Measurements from ENCODE around the gene MYO5B. TPM values are rescaled to one million over a fixed set of nuclear protein-coding genes. Genes with fewer than 3 reads are reported as not detected.

MYO5B gene
- total and polyA plus RNA-seq, 9 of the 15 experiments (the other 6 are each of a cell fraction or from before 2014, with no cell fraction given), result 0.07 to 0.42 (median 0.28) TPM

DNA sequence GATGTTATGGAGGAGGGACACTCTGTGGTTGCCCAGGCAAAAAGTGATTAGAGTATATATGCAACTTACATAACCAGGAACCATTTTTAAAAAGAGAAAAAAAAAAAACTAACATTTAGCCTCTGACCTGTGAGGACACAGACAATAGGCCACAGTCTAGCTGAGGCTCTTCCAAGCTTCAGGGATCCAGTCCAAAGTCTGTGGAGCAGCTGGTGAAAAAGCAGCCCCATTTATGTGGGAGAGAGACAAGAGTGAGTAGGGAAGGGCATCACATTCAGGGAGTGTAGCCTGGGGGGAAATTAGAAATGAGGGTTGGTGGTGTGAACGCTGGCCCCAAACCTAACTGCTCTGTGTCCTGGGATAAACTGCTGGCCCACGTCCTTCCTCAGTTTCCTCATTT is 122.8 kb downstream of the MYO5B start:
- no peak for TF ChIP-seq ZNF280A (IDR thresholded peaks at IDR 0.05; ENCODE audit: low read depth, partially characterized antibody)
- TF ChIP-seq DACH1 (IDR thresholded peaks at IDR 0.05; ENCODE audit: partially characterized antibody), result no peak
- TF ChIP-seq ZBTB26 (CRISPR knock-in tag; IDR thresholded peaks at IDR 0.05), result no peak
- no peak for TF ChIP-seq FOSL1 (tag; conservative IDR thresholded peaks at IDR 0.05)
- TF ChIP-seq CBX1 (IDR thresholded peaks at IDR 0.05; ENCODE audit: low read depth), result no peak
- no peak for TF ChIP-seq TBP (optimal IDR thresholded peaks at IDR 0.05; ENCODE audit: low read depth, low read length)
- no peak for TF ChIP-seq PHF20 (IDR thresholded peaks at IDR 0.05; ENCODE audit: partially characterized antibody)
- TF ChIP-seq PYGO2 (tag; IDR thresholded peaks at IDR 0.05), result no peak
- TF ChIP-seq POLR2A (conservative IDR thresholded peaks at IDR 0.05), result no peak
- TF ChIP-seq PRDM10 (IDR thresholded peaks at IDR 0.05; ENCODE audit: partially characterized antibody), result no peak
- TF ChIP-seq, protein P1, sequence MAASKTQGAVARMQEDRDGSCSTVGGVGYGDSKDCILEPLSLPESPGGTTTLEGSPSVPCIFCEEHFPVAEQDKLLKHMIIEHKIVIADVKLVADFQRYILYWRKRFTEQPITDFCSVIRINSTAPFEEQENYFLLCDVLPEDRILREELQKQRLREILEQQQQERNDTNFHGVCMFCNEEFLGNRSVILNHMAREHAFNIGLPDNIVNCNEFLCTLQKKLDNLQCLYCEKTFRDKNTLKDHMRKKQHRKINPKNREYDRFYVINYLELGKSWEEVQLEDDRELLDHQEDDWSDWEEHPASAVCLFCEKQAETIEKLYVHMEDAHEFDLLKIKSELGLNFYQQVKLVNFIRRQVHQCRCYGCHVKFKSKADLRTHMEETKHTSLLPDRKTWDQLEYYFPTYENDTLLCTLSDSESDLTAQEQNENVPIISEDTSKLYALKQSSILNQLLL (CRISPR knock-in tag; IDR thresholded peaks at IDR 0.05; ENCODE audit: borderline replicate concordance), result no peak
- no peak for TF ChIP-seq PTBP1 (IDR thresholded peaks at IDR 0.05; ENCODE audit: low read depth, low read length)
- Histone ChIP-seq H3K9me1 (ENCODE audit: control insufficient read depth, insufficient read depth, low read length) (no peaks in the 10 kb centered on the region), H3K4me3 (no peak overlapping the region), H3K4me2 (ENCODE audit: insufficient read depth, low read length) (no peak overlapping the region), H3K36me3 (ENCODE audit: control insufficient read depth, insufficient read depth, low read length) (no peaks in the 10 kb centered on the region), H2AFZ (ENCODE audit: low read depth, low read length) (no peak overlapping the region), H3K9ac (ENCODE audit: insufficient read depth in 1 of 2, low read depth in 2 of 2, low read length in 2 of 2) (no peak overlapping the region), H3K79me2 (ENCODE audit: control insufficient read depth, insufficient read depth, low read length) (no peaks in the 10 kb centered on the region), H3K27me3 (ENCODE audit: control insufficient read depth in 2 of 2, insufficient read depth in 2 of 2, low read length in 2 of 2) (peaks cover 0 to 14% of the 10 kb centered on the region in 2 experiments; a peak in 3 of 5 replicates), H3K9me3 (replicated peaks; ENCODE audit: control insufficient read depth, insufficient read depth, low read depth, low read length) (no peaks in the 10 kb centered on the region), H4K20me1 (replicated peaks; ENCODE audit: control insufficient read depth, insufficient read depth, low read length) (no peaks in the 10 kb centered on the region), H3K27ac (ENCODE audit: extremely low read depth, low read depth, low read length) (no peak overlapping the region), H3K4me1 (replicated peaks in 1 of 2; ENCODE audit: control insufficient read depth in 2 of 2, insufficient read depth in 2 of 2, low read length in 2 of 2) (no peaks in the 10 kb centered on the region)
- DNase-seq (ENCODE audit: extremely low read depth in 1 of 4, low spot score in 3 of 4) (no peak), ATAC-seq (no peak), FAIRE-seq (no peak)
- ChIA-PET POLR2A (interaction anchor here (1.0 kb wide), 1 partner anchor 127 kb away, joined by 3 read pairs; no protein-coding TSS in a partner anchor), CTCF (ENCODE audit: low intra/inter-chr PET ratio) (no interaction called here)
- in situ Hi-C loops (cut with MboI), result no loop called here
- WGBS (ENCODE audit: insufficient coverage, low coverage, missing lambda C conversion rate), result 0% methylated on average over 1 of the region's 2 CpGs
- intact Hi-C loops (cut with micrococcal nuclease), result no loop called here
- BruUV-seq (replicated peaks), result no TSS peak
